K562 (cell line): ENCODE results near the gene PAX8.
"Not testable (repeated sequence)": the region's sequence is repeated elsewhere in the genome, so short reads cannot be mapped to it uniquely, and the experiment has no call there.

ENCODE experiments used
- CREM ChIP-seq: IDR thresholded peaks from 2 replicates; pipeline ENCODE4 v1.6.1; 2014; ENCODE audit warnings: antibody characterized with exemption, low read depth
- SP1 ChIP-seq: sonication (generic); formaldehyde crosslinking; IDR thresholded peaks from 2 replicates; pipeline ENCODE4 v1.8.1; 2022; ENCODE audit warnings: mild to moderate bottlenecking, missing genetic modification reagents
- TCF7L2 ChIP-seq: fragments of 150-350 bp; IDR thresholded peaks from 2 replicates; pipeline ENCODE4 v1.6.1; 2016; ENCODE audit warnings: low read depth, mild to moderate bottlenecking, low read length, moderate library complexity
- ZC3H11A ChIP-seq: IDR thresholded peaks from 2 replicates; pipeline ENCODE4 v1.6.1; 2012; ENCODE audit warnings: low read depth, low read length, improper control_type of control experiment
- ZFP30 ChIP-seq: fragments of 250-450 bp; sonication (Bioruptor Pico); IDR thresholded peaks from 2 replicates; pipeline ENCODE4 v1.8.0; 2022; ENCODE audit warnings: moderate library complexity, mild to moderate bottlenecking, inconsistent platforms, borderline replicate concordance
- TF ChIP-seq, protein P1 (sequence below), 3 experiments: IDR thresholded peaks in 2 of 3; conservative IDR thresholded peaks in 1 of 3; 2 replicates each; pipeline ENCODE4 v1.5.1; 2011 to 2012; ENCODE audit warnings: low read length in 3 of 3, mild to moderate bottlenecking in 3 of 3, control low read depth in 2 of 3, improper control_type of control experiment in 1 of 3, inconsistent platforms in 1 of 3, low read depth in 1 of 3, mixed read lengths in 1 of 3, moderate library complexity in 1 of 3; ENCODE audit not compliant: insufficient read depth in 2 of 3

DNA sequence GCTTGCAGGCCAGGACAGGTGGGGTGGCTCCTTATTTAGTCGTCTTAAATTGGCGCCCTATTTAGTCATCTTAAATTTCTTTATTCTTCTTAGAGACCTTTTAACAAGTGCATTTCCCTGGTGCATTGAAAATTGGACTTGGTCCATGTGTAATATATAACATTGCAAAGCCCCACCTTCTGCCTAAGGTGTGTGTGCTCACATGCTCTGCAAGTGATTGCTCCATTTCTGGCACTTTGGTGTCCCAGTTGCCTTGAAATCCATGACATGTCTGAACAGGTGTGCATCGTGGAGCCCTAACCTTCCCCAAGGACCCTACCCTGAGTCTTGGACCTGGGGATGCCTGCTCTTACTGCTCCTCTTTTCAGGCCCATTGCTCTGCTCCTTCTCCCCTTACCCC, 35.5 kb upstream of the PAX8 start:
- not testable (repeated sequence) for TF ChIP-seq CREM; ZFP30 (CRISPR knock-in tag); TCF7L2; SP1 (CRISPR knock-in tag); ZC3H11A
- TF ChIP-seq, protein P1, sequence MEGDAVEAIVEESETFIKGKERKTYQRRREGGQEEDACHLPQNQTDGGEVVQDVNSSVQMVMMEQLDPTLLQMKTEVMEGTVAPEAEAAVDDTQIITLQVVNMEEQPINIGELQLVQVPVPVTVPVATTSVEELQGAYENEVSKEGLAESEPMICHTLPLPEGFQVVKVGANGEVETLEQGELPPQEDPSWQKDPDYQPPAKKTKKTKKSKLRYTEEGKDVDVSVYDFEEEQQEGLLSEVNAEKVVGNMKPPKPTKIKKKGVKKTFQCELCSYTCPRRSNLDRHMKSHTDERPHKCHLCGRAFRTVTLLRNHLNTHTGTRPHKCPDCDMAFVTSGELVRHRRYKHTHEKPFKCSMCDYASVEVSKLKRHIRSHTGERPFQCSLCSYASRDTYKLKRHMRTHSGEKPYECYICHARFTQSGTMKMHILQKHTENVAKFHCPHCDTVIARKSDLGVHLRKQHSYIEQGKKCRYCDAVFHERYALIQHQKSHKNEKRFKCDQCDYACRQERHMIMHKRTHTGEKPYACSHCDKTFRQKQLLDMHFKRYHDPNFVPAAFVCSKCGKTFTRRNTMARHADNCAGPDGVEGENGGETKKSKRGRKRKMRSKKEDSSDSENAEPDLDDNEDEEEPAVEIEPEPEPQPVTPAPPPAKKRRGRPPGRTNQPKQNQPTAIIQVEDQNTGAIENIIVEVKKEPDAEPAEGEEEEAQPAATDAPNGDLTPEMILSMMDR (IDR thresholded peaks at IDR 0.05 in 2 of 3, conservative IDR thresholded peaks at IDR 0.05 in 1 of 3; ENCODE audit: insufficient read depth in 2 of 3, low read depth in 1 of 3, low read length in 3 of 3): not testable (repeated sequence)
